Limb (tissue), 2 donors: Measurements from ENCODE around the gene KRT84.
A peak's percentile ranks its signal among the peaks of the same experiment; 100 is the strongest.
"Not testable (repeated sequence)": the region's sequence is repeated elsewhere in the genome, so short reads cannot be mapped to it uniquely, and the experiment has no call there.

Experiments
- DNase-seq, 2 donors: peaks; one replicate each; pipeline ENCODE4 v3.0.0-alpha.2; 2016; ENCODE audit errors: extremely low spot score in 2 of 2

The KRT84 gene

DNA sequence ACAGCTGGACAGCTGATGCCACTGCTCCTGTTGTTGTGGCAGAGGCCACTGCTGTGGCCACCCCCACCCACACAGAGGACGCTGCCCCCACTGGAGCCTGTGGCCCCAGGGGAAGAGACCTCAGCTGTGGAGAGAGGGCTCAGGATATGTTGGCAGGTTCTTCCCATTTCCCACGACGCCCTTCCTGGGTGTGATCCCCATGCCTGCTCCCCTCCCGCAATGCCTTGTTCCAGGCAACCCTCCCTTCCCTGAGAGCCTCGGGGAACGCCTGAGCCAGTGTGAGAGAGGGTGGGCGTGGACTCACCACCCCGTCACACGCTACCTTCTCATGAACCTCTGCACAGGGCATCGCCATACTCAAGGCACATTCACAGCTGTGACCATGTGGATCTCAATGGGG is 26.4 kb upstream of the KRT84 start:
- DNase-seq, result no peak

DNA sequence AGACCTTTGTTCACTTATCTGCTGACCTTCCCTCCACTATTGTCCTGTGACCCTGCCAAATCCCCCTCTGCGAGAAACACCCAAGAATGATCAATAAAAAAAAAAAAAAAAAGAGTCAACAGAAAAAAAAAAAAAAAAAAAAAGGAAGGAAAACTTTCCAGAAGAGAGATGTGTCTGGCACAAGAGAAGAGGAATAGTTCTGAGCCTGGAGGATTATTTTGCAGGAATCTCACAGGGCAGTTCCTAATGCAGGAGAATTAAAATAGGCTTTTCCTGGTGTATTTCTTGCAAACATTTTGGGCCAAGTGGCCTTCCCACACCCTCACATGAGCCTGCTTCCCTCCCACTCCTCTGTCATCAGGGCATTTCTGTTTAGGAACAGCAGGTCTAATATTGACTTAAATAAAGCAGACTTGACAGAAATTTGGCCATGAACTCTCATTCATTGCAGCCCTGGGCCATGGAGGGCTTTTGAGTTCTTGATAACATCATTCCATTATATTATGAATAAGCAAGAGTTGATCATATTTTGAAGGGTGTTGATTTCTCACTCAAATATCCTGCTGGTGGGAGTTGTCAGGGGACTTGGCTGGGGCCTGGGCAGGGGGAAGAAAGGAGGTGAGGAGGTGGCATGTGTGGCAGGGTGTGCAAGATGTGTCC is 25.3 kb upstream of the KRT84 start:
- DNase-seq, result not testable (repeated sequence)

DNA sequence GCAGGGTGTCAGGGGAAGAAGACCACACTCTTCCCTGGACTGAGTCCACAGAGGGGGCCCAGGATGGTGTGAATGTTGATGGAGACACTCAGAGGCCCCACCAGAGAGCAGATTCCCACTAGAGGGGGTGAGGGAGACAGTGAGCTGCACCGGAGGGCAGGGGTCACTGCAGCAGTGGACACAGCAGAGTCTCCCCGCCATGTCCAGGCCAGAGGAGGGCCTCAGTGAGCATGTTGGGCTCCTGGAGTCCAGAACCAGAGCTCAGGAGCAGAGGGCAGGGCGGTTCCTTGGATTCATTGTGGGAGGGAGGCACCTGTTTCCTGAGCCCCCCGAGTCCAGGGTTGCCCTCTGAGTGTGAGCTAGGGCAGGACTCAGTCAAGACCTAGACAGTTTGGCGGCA is 22.5 kb upstream of the KRT84 start:
- no peak for DNase-seq

DNA sequence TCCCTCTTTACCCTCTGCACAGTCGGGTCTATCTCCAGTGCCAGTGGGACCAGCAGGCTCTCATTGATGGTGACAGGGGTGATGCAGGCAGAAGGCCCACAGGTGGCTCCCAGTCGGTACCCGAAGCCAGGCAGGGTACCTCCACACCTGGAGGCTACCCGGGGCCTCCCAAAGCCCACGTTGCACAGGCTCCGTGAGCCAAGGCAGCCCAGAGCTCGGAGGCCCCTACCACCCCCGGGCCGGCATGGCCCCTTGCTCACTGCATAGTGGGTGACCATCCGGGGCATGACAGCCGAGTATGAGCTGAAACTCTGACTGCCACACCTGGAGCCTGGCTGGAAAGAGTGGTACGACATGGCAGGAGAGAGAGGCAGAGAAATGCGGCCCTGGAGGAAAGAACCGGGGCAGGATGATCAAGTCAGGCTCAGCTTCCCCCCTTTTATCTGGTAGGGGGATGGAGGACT is 20.5 kb upstream of the KRT84 start, which contains the start of gene KRT82:
Gene KRT82, minus strand, starts transcription at position 414 of the 464 bp plus-strand sequence. Its CDS starts 58 bp downstream, at position 356.
- no peak for DNase-seq

DNA sequence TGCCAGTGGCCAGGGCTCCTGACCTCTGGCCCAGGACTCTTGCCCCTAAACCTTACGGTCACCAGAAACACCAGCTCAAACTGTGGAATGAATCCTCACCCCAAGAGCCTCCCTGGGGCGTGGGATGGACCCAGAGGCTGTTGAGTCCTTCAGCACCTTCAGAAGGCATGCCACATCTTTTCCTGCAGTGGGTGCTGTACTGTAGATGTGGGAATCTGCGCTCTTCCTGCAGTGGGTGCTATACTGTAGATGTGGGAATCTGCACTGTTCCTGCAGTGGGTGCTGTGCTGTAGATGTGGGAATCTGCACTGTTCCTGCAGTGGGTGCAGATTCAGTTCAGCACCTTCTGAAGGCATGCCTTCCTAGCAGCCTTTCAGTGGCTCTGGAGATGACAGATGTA is 19.5 kb upstream of the KRT84 start:
- DNase-seq, result no peak

DNA sequence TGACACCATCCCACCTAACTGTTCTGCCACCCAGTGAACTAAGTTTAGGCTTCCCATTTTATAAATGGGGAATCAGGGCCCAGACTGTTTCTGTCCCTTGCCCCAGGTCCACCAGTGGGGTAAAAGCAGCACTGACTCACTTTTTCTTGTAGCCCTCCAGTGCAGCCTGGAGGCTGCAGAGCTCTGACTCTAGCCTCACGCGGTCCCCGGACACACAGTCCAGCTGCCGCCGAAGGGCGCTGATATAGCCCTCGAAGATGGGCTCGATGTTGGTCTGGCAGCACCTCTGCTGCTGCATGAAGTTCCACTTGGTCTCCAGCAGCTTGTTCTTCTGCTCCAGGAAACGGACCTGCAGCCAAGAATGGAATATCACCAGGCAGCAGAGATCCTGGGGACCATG is 18.1 kb upstream of the KRT84 start:
- no peak for DNase-seq

DNA sequence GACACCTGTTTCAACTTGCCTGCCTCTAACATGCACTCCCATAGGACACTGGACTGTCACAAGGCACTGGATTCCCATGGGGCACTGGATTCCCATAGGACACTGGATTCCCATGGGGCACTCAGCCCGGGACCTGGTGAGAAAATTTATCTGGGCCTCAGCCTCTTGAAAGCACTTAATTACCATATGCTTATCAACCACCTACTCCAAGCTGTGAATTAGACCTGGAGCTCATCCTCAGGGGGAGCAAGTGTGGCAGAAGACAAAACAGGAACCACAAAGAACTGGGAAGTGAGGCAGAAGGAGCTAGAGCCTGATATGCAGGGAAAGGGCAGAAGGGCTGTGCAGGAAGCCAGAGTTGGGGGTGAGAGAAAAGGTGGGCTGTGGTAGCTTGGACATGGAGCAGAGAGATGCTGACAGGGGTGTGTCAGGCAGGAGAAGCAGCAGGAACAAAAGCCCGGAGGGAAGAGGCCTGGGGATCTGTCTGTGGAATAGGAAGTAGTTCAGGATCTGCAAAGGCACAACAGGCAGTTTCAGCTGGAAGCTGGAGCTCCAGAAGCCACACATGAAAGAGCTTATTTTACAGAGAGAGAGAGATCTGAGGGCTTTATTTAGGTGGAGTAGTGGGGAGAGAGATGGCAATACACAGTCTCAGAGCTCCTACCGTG is 17.6 kb upstream of the KRT84 start:
- no peak for DNase-seq

DNA sequence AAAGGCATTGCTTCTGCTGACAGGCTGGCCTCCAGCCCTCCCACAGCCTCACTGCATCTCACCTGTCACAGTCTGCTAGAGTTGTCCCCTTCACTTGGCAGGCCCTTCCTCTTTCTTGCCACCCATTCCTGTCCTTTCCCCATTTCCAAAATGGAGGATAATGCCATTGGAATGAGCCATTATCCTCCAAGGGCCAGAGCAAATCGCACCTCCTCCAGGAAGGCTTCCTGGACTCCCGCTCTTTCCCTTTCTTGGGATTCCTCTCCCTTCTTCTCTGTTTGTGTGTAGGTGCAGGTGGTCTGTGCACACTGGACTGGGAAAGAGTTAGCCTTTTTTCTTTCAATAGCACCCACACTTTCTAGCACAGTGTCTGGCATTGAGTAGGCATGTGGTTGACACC is 16.9 kb upstream of the KRT84 start:
- DNase-seq, result no peak

DNA sequence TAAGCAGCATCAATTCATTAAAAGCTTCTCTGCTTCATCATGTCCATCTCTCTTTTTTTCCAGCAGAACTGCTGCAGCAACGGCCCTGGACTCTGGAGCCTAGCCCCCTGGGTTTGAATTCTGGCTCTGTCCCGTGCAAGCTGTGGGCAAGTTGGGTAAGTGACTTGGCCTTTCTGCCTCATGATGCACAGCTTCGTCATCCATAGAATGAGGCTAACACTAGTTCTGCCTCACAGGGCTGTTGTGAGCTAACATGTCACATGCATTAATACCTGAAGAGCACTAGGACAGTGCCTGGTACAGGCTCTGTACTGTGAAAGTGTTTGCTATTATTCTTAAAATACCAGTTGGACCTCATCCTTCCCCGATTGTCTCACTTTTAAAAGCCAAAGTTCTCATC is 16.5 kb upstream of the KRT84 start:
- no peak for DNase-seq

DNA sequence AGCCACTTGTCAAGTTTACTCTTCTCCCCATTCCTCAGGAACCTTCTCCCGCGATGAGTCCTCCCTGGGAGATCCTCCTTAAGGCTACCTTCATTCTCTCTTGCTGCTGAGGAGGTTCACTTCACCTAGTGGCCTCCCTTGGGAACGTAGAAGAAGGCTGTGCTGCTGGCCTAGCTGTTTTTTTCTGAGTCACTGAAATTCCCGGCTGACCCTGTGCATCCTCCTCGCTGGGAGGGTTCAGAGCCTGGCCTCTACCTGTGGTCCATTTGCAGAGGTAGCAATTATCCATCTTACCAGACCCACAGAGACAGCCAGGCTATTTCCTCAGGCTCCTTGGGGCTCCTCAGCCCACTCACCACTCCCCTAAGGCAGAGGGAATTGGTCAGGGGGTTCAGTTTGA is 16.1 kb upstream of the KRT84 start:
- no peak for DNase-seq

DNA sequence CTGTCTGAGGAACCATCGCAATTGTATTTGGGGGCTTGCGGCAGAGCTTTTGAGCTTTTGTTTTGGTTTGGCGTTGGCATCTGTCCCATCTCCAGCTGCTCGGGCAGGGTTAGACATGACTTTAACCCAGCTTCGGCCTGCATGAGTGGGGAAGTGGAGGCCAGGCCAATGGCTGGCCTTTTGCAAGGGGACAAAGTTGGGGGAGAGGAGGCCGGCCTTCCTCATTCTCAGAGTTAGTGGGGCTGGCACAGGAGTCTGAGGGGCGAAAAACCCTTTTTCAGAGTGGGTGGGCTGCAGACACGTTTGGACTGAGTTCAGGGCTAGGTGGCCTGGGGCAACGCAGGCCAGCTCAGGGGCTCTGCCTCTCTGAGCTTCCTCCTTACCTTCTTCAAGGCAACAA is 15.5 kb upstream of the KRT84 start:
- DNase-seq, result no peak

DNA sequence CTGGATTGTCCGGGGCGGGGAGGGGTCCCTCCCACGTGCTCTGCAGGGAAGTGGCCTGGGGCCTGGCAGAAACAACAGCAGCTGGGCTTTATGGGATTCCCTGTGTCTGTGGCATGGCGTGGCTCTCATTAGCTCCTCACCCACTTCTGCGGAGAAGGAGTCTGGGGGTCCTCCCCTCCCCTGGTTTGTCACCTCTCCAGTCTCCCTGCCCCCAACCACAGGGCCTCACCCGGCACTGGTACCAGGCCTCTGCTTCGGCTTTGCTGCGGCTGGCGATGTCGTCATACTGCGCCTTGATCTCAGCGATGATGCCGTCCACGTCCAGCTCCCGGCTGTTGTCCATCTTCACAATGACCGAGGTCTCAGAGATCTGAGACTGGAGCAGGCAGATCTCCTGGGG is 14.3 kb upstream of the KRT84 start:
- DNase-seq, result no peak

DNA sequence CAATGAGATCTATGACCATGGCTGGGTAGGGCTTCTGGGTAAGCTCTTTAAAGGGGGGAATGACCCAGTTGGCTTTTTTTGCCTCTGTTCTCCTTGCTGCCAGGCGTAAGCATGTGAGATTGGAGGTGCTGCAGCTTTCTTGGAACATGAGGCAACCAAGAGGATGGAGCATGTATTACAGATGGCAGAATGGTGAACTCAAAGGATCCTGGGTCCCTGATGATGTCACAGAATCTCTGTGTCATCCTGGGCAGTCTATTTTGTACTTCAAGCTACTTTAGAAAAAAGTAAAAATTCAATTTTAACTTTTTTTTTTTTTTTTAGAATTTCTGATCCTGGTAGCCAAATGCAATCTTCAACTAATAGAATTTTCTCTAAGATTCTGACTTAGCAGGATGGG is 12.7 kb upstream of the KRT84 start:
- no peak for DNase-seq

DNA sequence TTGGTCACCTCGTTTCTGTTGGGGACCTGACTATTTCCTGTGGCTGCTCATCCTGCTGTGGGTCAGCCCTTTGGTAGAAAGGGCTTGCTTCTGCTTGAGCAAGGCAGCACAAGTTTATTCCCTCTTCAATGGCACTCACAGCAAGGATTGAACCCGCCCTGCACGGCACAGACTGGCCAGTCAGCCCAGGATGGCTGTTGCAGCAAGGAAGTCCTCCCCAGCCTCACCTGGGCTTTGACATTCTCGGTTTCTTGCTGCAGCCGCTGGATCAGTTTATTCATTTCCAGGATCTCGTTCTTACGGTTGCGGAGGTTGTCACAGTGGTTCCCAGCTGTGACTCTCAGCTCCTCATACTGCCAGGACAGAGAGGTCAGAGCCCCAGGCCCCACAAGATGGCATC is 11.2 kb upstream of the KRT84 start:
- DNase-seq, result no peak

DNA sequence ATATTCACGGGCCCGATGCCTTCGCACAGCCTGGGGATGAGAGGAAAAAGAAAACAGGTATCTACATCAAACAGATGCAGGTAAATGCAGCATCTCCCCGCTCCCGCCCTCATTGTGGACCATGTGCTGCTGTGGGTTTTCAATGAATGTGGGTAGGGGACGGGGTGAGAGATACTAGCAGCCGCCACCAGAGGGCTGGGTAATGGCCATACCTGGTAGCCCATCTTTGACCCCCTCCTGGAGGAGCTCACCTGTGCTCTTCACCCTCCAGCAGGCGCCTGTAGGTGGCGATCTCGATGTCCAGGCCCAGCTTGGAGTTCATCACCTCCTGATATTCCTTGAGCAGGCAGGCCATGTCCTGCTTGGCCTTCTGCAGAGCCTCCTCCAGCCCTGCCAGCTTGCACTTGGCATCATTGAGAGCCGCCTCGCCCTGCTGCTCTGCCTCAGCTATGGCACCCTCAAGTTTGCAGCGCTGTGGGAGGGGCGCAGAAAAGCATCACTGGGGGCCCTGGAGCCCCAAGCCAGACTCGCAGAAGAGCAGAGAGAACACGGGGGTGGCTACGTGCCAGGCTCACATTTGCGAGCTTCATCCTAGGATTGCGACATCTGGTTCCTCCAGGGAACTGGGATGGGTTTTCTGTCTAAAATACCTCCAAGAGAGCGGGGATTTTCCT is 10.4 kb upstream of the KRT84 start:
- no peak for DNase-seq

DNA sequence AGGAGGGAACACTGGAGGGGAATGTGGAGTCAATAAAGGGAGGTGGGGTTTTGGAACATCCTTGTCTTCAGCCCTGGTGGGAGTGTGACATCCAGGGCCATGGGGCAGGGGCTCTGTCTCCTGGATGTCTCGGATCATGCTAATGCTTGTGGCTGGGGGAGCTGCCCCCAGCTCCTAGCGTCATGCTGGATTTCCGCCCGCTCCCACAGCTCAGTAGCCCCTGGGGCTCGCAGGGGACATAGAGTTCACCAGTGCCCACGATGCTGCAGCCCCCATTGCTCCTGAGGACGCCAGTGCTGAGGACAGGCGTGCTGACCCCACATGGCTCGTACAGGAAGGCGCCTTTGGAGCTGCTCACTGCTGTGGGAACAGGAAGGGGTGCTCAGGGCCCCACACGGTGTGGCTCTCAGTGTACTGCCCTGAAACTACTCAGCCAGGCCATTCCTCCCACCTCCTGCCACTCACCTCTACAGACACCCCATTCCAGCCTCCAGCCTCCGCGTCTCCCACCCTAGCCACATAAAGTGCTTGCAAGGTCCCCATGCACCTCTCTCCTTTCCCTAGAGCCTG is 9.5 kb upstream of the KRT84 start:
- no peak for DNase-seq

DNA sequence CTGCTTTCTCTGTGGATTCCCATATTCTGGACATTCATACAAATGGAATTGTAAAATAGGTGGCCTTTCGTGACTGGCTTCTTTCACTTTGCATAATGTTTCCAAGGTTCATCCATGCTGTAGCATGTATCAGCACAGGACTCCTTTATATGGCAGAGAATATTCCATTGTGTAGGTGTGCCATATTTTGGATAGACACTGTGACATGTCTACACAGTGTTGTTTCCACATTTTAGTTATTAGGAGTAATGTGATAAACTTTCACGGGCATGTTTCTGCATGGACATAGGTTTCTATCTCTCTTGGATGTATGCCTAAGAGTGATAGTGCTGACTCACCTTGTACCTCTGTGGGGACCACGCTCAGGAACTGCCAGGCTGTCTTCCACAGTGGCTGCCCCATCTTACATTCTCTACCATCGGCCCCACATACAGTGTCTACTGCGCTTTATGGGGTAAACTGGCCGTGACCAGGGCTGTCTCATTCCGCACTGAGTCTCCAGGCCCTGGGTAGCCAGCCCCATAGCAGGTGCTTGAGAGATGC is 7.1 kb upstream of the KRT84 start:
- no peak for DNase-seq

DNA sequence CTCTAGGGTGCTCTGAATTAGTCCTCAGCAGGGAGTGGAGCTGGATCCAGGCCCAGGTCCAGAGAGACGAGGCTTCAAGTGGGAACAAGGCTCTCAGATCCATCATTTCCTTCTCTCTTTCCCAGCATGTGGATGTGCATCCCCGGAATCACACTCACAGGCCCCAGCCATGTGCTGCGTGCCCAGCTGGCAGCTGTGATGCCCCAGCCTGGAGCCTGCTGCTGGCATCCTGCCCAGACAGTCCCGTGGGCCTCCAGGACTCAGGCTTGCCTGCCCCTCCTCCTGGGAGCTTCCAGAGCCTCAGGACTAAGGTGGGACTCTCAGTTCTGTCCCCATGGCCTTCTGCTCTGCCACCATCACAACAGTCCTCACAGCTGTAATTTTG is 6.2 kb upstream of the KRT84 start:
- peak in 1 of 2 donors; percentile 73 for DNase-seq

DNA sequence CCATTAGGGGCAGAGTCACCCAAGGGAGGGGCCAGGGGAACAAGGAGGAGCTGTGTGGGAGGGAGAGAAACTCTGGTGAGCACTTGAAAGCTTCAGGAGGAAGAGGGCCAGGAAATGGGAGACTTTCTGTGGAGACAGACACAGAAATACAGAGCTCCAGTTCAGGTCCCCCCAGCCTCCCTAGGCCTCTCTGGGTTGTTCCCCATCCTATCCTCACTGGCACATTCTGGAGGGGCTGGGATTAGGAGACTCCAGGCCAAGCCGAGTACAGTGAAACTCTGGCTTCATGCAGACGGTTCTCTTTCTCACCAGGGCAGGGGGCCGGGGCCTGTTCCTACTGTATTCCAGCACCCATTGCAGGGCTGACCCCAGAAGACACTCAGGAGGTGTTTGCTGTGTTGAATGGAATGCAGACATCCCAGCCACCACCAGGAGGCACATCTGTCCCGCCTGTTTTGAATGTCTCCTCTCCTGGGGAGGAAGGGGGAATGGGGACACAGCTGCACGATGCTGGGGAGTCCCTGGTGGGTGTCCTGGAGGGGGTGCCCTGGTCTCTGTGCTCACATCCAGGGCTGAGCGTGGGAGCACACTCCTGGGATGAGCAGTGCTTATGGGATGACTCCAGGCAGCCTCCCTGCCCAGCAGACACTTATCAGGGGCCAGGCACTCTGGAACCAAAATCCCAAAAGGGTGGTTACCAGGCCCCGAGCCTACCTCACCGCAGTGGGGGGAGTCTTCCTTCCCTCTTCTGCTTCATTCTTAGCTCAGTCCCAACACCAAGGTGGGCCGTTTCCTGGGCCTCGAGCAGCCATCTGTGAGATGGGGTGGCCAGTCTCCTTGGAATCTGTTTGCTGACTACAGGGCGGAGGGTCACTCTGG is 5.5 kb upstream of the KRT84 start:
- DNase-seq, result peak in 1 of 2 donors; percentile 46

DNA sequence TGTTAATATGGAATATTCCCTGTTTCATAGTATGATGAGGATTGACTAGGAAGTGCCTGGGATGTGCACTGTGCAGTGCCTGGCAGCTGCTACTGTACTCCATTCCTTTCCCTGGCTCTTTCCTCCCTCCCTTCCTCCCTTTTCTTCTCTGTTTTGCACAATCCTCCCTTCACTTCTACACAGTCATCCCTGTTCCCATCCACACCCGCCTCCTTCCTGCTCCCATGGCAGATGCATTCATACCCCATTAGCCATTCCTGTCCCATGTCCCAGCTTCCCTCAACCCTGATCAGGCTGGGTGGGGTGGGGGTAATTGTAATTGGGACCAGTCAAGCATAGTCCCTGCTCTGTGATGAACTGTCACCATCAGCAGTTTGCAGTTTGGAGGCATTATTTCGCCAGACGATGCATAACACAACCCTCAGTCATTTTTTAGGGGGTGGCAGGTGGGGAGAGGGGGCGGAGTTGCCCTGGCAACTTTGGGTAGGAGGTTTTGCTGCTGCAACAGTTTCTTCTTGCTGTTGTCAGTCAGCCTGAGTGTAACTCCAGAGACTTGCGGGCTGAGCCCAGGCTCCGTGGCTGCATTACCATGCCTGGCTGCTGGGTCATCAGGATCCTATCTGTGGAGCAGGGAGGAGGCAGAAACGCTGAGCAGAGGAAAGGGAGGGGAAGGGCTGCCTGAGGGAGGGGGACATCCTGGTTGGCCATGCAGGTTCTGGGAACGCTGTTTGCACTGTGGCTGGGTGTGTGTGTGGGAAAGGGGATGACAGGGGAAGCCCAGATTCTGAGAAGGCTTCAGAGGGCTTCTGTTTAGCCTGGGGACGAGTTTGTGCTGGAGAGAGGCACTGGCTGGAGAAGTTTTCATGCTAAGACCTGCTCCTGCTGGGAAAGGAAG is 4.1 kb upstream of the KRT84 start:
- no peak for DNase-seq
